Neural progenitor cell (in vitro differentiated cells): Measurements from ENCODE around the gene TIAM2. TPM values are rescaled to one million over a fixed set of nuclear protein-coding genes. Genes with fewer than 3 reads are reported as not detected.

Experiments used
- DNase-seq: peaks from one replicate; pipeline ENCODE4 v3.0.0-alpha.2; 2016; ENCODE audit warnings: low spot score
- H2AFZ ChIP-seq: fragments of 200-600 bp; sonication (generic); replicated peaks from 2 replicates; pipeline ENCODE4 v1.6.1; 2016; ENCODE audit warnings: antibody characterized with exemption
- H3F3A ChIP-seq: fragments of 200-600 bp; sonication (generic); 2 replicates; pipeline ENCODE4 v1.6.1; 2016; ENCODE audit warnings: antibody characterized with exemption, low read depth
- H3K27ac ChIP-seq: fragments of 200-600 bp; sonication (generic); 2 replicates; pipeline ENCODE4 v1.5.1; 2016; ENCODE audit warnings: mild to moderate bottlenecking
- H3K27me3 ChIP-seq: fragments of 200-600 bp; sonication (generic); 2 replicates; pipeline ENCODE4 v1.6.1; 2016; ENCODE audit warnings: mild to moderate bottlenecking, moderate library complexity
- H3K36me3 ChIP-seq: fragments of 200-600 bp; sonication (generic); 2 replicates; pipeline ENCODE4 v1.5.1; 2016
- H3K4me1 ChIP-seq: fragments of 200-600 bp; sonication (generic); 2 replicates; pipeline ENCODE4 v1.6.1; 2016; ENCODE audit warnings: mixed run types
- H3K4me2 ChIP-seq: fragments of 200-600 bp; sonication (generic); 2 replicates; pipeline ENCODE4 v1.6.1; 2016
- H3K4me3 ChIP-seq: fragments of 200-600 bp; sonication (generic); 2 replicates; pipeline ENCODE4 v1.5.1; 2016
- H3K79me2 ChIP-seq: fragments of 200-600 bp; sonication (generic); 2 replicates; pipeline ENCODE4 v1.6.1; 2016; ENCODE audit warnings: low read depth
- H3K9ac ChIP-seq: fragments of 200-600 bp; sonication (generic); 2 replicates; pipeline ENCODE4 v1.6.1; 2016
- H3K9me3 ChIP-seq: fragments of 200-600 bp; sonication (generic); 2 replicates; pipeline ENCODE4 v1.5.1; 2016; ENCODE audit warnings: low read depth
- H4K20me1 ChIP-seq: fragments of 200-600 bp; sonication (generic); 2 replicates; pipeline ENCODE4 v1.6.1; 2016; ENCODE audit warnings: low read depth
- H3K27ac Mint-ChIP-seq: 3 replicates; pipeline ENCODE4 v1.8.0; 2021; ENCODE audit warnings: mixed read lengths
- H3K27me3 Mint-ChIP-seq: 2 replicates; pipeline ENCODE4 v1.8.0; 2022; ENCODE audit warnings: low read depth, mild to moderate bottlenecking, inconsistent platforms, moderate library complexity, mixed read lengths; ENCODE audit not compliant: insufficient read depth
- H3K36me3 Mint-ChIP-seq: 3 replicates; pipeline ENCODE4 v1.8.0; 2021; ENCODE audit warnings: mixed read lengths
- H3K4me1 Mint-ChIP-seq: 3 replicates; pipeline ENCODE4 v1.8.0; 2021; ENCODE audit warnings: mixed read lengths
- H3K4me3 Mint-ChIP-seq: 3 replicates; pipeline ENCODE4 v1.8.0; 2021; ENCODE audit warnings: mild to moderate bottlenecking, moderate library complexity, mixed read lengths
- H3K9me3 Mint-ChIP-seq: 3 replicates; pipeline ENCODE4 v1.8.0; 2020; ENCODE audit warnings: mixed read lengths
- CTCF ChIP-seq: fragments of 200-600 bp; sonication (generic); IDR thresholded peaks from 2 replicates; pipeline ENCODE4 v1.5.1; 2017; ENCODE audit warnings: antibody characterized with exemption, mild to moderate bottlenecking
- EZH2 ChIP-seq: fragments of 200-600 bp; sonication (generic); IDR thresholded peaks from 2 replicates; pipeline ENCODE4 v1.6.1; 2017; ENCODE audit warnings: antibody characterized with exemption, mild to moderate bottlenecking, moderate library complexity
- EZH2phosphoT487 ChIP-seq: fragments of 200-600 bp; sonication (generic); IDR thresholded peaks from 2 replicates; pipeline ENCODE4 v1.6.1; 2017; ENCODE audit warnings: antibody characterized with exemption
- total RNA-seq: library from RNA; depleted of rRNA; stranded (reverse); fragments of >200 nt; gene quantifications from 2 replicates; pipeline ENCODE4 v1.2.3, GENCODE V29; 2015; ENCODE audit warnings: low replicate concordance

TIAM2 gene
- total RNA-seq, 1 donor from 2014 or later = 22.8 TPM

- H3K4me1 ChIP-seq = peaks cover 11% of the 10 kb centered on the region
- H3K4me2 ChIP-seq = no peak overlapping the region
- no peaks in the 10 kb centered on the region for H3K36me3 ChIP-seq
- no peaks in the 10 kb centered on the region for H3K9me3 ChIP-seq
- H3K9ac ChIP-seq = no peak overlapping the region
- peaks cover 4% of the 10 kb centered on the region for H3F3A ChIP-seq
- Mint-ChIP-seq H3K9me3 (no peaks in the 10 kb centered on the region), H3K36me3 (peaks cover 15% of the 10 kb centered on the region), H3K27ac (peak overlapping the region; percentile 35), H3K27me3 (no peaks in the 10 kb centered on the region), H3K4me3 (no peak overlapping the region), H3K4me1 (peaks cover 36% of the 10 kb centered on the region)
- no peaks in the 10 kb centered on the region for H4K20me1 ChIP-seq
- no peak overlapping the region for H2AFZ ChIP-seq
- H3K79me2 ChIP-seq = no peaks in the 10 kb centered on the region
- DNase-seq = peak; percentile 69
- H3K4me3 ChIP-seq = no peak overlapping the region
- H3K27ac ChIP-seq = no peak overlapping the region
- TF ChIP-seq EZH2 (no peak), CTCF (peak; percentile 63), EZH2phosphoT487 (no peak)
- H3K27me3 ChIP-seq = no peaks in the 10 kb centered on the region
These were observed 157.3 kb downstream of the TIAM2 start for GRCh38 chr6:155152211-155153076.

- H3K27ac Mint-ChIP-seq = no peak overlapping the region
- peaks cover 4% of the 10 kb centered on the region for H3F3A ChIP-seq
- H3K9ac ChIP-seq = no peak overlapping the region
- peaks cover 24% of the 10 kb centered on the region for H3K4me1 Mint-ChIP-seq
- H3K27me3 Mint-ChIP-seq = no peaks in the 10 kb centered on the region
- no peak overlapping the region for H2AFZ ChIP-seq
- H3K9me3 Mint-ChIP-seq = no peaks in the 10 kb centered on the region
- peaks cover 15% of the 10 kb centered on the region for H3K36me3 Mint-ChIP-seq
- no peaks in the 10 kb centered on the region for H3K9me3 ChIP-seq
- DNase-seq = no peak
- no peaks in the 10 kb centered on the region for H3K27me3 ChIP-seq
- H3K4me1 ChIP-seq = peaks cover 5% of the 10 kb centered on the region
- H3K79me2 ChIP-seq = no peaks in the 10 kb centered on the region
- H3K4me3 Mint-ChIP-seq = no peak overlapping the region
- TF ChIP-seq EZH2 (no peak), CTCF (no peak), EZH2phosphoT487 (no peak)
- H3K4me3 ChIP-seq = no peak overlapping the region
- H3K4me2 ChIP-seq = no peak overlapping the region
- H3K36me3 ChIP-seq = no peaks in the 10 kb centered on the region
- H4K20me1 ChIP-seq = no peaks in the 10 kb centered on the region
- no peak overlapping the region for H3K27ac ChIP-seq
These were observed 159.2 kb downstream of the TIAM2 start for GRCh38 chr6:155154158-155154830.

GRCh38 chr6:155155787-155156447 lies 160.8 kb downstream of the TIAM2 start:
- peaks cover 5% of the 10 kb centered on the region for H3K4me1 ChIP-seq
- no peak overlapping the region for H3K27ac ChIP-seq
- Mint-ChIP-seq H3K4me3 (no peak overlapping the region), H3K27me3 (peaks cover 5% of the 10 kb centered on the region), H3K9me3 (no peaks in the 10 kb centered on the region), H3K27ac (peak overlapping the region; percentile 3), H3K36me3 (peaks cover 12% of the 10 kb centered on the region), H3K4me1 (peaks cover 24% of the 10 kb centered on the region)
- no peak overlapping the region for H2AFZ ChIP-seq
- DNase-seq = no peak
- no peaks in the 10 kb centered on the region for H3K9me3 ChIP-seq
- H3K4me2 ChIP-seq = no peak overlapping the region
- no peak overlapping the region for H3K9ac ChIP-seq
- no peaks in the 10 kb centered on the region for H3K27me3 ChIP-seq
- no peak overlapping the region for H3K4me3 ChIP-seq
- no peaks in the 10 kb centered on the region for H4K20me1 ChIP-seq
- TF ChIP-seq EZH2phosphoT487 (no peak), EZH2 (no peak), CTCF (no peak)
- no peaks in the 10 kb centered on the region for H3K36me3 ChIP-seq
- peaks cover 4% of the 10 kb centered on the region for H3F3A ChIP-seq
- no peaks in the 10 kb centered on the region for H3K79me2 ChIP-seq
